Colonic mucosa (tissue), 4 donors: ENCODE measurements around the gene KCNA2. TPM values are rescaled to one million over a fixed set of nuclear protein-coding genes. Genes with fewer than 3 reads are reported as not detected.

ENCODE experiments used
- DNase-seq: peaks from one replicate; pipeline ENCODE4 v3.0.0-alpha.2; 2020
- H3K27ac ChIP-seq: fragments of 200-600 bp; one replicate; pipeline ENCODE4 v1.8.0; 2021
- H3K27me3 ChIP-seq: fragments of 200-600 bp; one replicate; pipeline ENCODE4 v1.8.0; 2021
- H3K36me3 ChIP-seq: fragments of 200-600 bp; one replicate; pipeline ENCODE4 v1.8.0; 2021
- H3K4me1 ChIP-seq: fragments of 200-600 bp; one replicate; pipeline ENCODE4 v1.8.0; 2021; ENCODE audit warnings: mild to moderate bottlenecking
- H3K4me3 ChIP-seq: fragments of 200-600 bp; one replicate; pipeline ENCODE4 v1.8.0; 2021
- H3K9ac ChIP-seq, 2 donors: one replicate each; pipeline ENCODE4 v1.7.0; 2013; ENCODE audit warnings: control low read depth in 2 of 2, low read depth in 2 of 2, low read length in 2 of 2
- H3K9me3 ChIP-seq: fragments of 200-600 bp; one replicate; pipeline ENCODE4 v1.8.0; 2021
- intact Hi-C: fragments of 100-400 bp; cut with DNase I; formaldehyde crosslinking; loops from one replicate; pipeline ENCODE4 v1.14.1; 2022
- total RNA-seq, 2 donors: library from RNA; stranded (reverse); fragmentation: NEBNext Ultra II Directional in 1 of 2; extraction: Animal tissue kit (Norgen Biotek cat#: 25700) in 1 of 2; gene quantifications; one replicate each; pipeline ENCODE4 v1.2.1, GENCODE V29; 2021
- TF ChIP-seq, protein P1 (sequence below): fragments of 200-600 bp; IDR thresholded peaks from one replicate; pipeline ENCODE4 v1.8.0; 2022; ENCODE audit warnings: antibody characterized with exemption, mild to moderate bottlenecking
- donor health status: healthy.
- donor health status: DM: no; HTN: no; CAD: no.
- donor health status: DM: no; HTN: no; CAD: no.

Gene KCNA2
- total RNA-seq, 2 donors from 2014 or later, result 0.17 to 0.61 TPM

DNA sequence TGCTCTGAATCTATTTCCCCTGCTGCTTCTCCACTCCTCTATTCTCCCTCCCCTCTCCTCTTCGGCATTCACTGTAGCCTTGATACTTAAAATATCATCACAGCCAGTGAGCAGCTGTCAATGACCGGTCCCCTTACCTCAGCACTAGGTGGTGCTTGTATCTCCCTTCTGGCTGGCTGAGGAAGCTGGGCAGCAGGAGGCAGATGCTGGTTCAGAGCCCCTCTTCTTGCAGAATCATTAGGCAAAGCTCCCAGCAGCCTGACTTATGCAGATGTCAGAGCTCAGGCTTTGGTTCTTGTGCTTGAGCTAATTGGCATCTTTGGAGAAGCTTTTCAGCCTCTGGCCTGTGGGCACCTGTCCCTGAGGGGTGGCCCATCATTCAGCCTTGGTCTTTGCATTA is 31.9 kb upstream of the KCNA2 start:
- no peaks in the 10 kb centered on the region for H3K4me1 ChIP-seq
- H3K9ac ChIP-seq, result no peak overlapping the region
- no peak overlapping the region for H3K4me3 ChIP-seq
- no peak overlapping the region for H3K27ac ChIP-seq
- intact Hi-C loops, result no loop called here
- H3K36me3 ChIP-seq, result no peaks in the 10 kb centered on the region
- no peaks in the 10 kb centered on the region for H3K9me3 ChIP-seq
- TF ChIP-seq, protein P1, sequence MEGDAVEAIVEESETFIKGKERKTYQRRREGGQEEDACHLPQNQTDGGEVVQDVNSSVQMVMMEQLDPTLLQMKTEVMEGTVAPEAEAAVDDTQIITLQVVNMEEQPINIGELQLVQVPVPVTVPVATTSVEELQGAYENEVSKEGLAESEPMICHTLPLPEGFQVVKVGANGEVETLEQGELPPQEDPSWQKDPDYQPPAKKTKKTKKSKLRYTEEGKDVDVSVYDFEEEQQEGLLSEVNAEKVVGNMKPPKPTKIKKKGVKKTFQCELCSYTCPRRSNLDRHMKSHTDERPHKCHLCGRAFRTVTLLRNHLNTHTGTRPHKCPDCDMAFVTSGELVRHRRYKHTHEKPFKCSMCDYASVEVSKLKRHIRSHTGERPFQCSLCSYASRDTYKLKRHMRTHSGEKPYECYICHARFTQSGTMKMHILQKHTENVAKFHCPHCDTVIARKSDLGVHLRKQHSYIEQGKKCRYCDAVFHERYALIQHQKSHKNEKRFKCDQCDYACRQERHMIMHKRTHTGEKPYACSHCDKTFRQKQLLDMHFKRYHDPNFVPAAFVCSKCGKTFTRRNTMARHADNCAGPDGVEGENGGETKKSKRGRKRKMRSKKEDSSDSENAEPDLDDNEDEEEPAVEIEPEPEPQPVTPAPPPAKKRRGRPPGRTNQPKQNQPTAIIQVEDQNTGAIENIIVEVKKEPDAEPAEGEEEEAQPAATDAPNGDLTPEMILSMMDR, result no peak
- no peaks in the 10 kb centered on the region for H3K27me3 ChIP-seq
- DNase-seq, result no peak

DNA sequence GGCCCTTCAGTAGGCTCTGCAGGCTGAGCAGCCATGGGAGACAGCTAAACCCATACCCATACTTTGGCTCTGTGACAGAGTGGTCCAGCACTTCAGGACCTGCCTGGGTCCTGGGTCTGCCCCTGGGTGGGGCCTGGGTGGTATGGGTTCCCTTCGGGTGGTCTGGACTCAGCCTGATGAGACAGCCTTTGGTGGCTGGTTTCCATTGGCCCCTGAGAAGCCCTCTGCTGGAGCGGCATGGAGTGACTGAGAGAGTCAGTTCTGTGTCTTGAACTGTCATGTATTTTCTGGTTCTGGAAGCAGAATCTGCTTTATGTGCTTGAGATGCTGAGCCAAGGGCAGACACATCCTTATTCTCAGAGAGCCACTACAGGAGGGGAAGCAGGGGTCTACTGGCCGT is 31.3 kb upstream of the KCNA2 start:
- TF ChIP-seq, protein P1, result no peak
- no peak for DNase-seq
- no peaks in the 10 kb centered on the region for H3K4me1 ChIP-seq
- no peaks in the 10 kb centered on the region for H3K9me3 ChIP-seq
- H3K36me3 ChIP-seq, result no peaks in the 10 kb centered on the region
- H3K27me3 ChIP-seq, result no peaks in the 10 kb centered on the region
- H3K4me3 ChIP-seq, result no peak overlapping the region
- H3K9ac ChIP-seq, result no peak overlapping the region
- H3K27ac ChIP-seq, result peak overlapping the region; percentile 9
- intact Hi-C loops, result no loop called here

DNA sequence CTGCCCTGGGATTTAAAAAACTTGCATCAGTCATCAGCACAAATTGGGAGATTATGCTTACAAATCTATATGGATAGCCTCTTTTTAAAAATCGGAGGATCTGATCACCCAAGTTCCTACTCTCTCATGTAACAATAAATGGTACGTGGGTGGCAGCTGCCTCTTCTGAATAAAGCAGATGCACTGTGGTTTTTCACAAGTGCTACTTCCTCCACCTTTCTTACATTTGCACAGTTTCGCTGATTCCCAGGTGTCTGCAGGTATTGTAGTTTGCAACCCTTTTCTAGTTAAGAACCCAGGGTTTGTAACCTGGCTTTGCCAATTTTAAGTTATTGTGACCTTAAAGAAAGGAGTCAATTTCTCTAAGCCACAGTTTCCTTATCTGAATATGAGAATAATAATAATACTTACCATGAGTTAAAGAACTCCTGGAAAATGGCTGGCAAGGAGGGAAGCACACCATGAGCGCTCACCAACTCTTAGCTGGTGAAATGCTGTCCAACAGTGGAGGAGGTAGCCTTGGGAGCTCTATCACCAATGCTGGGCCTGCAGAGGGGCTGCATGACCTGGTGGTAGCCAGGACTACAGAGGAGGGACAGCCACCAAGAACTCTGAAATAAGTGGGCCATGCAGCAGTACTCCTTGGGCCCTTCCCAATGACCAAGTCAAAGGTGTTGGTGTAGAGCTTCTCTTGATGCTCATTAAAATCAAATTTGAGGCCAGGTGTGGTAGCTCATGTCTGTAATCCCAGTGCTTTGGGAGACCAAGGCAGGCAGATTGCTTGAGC is 30.2 kb upstream of the KCNA2 start:
- H3K4me1 ChIP-seq, result no peaks in the 10 kb centered on the region
- TF ChIP-seq, protein P1, result no peak
- no peaks in the 10 kb centered on the region for H3K9me3 ChIP-seq
- DNase-seq, result no peak
- H3K27me3 ChIP-seq, result no peaks in the 10 kb centered on the region
- H3K4me3 ChIP-seq, result no peak overlapping the region
- H3K9ac ChIP-seq, result no peak overlapping the region
- intact Hi-C loops, result no loop called here
- H3K27ac ChIP-seq, result peak overlapping the region; percentile 22
- H3K36me3 ChIP-seq, result no peaks in the 10 kb centered on the region

DNA sequence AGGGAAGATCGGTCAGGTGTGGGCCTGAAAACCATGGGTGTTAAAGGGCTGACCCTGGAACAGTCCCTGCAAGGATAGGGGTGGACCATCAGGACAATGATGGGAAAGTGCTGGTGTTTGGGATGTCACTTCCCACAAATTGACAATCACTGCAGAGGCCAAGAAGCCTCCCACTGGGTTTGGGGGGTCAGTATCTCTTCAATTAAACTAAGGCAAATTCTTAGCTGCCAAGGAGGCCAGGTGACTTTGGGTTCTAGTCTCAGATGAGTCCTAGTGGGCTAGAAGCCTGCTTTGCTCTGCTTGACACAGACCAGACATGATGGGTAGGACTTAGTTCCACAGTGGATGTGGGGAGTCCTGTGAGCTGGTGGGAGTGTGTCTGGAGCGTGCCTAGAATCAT is 29.3 kb upstream of the KCNA2 start:
- no peak overlapping the region for H3K4me3 ChIP-seq
- no peaks in the 10 kb centered on the region for H3K4me1 ChIP-seq
- H3K27me3 ChIP-seq, result no peaks in the 10 kb centered on the region
- intact Hi-C loops, result no loop called here
- no peak overlapping the region for H3K9ac ChIP-seq
- no peaks in the 10 kb centered on the region for H3K9me3 ChIP-seq
- no peak overlapping the region for H3K27ac ChIP-seq
- TF ChIP-seq, protein P1, result no peak
- no peaks in the 10 kb centered on the region for H3K36me3 ChIP-seq
- DNase-seq, result no peak

DNA sequence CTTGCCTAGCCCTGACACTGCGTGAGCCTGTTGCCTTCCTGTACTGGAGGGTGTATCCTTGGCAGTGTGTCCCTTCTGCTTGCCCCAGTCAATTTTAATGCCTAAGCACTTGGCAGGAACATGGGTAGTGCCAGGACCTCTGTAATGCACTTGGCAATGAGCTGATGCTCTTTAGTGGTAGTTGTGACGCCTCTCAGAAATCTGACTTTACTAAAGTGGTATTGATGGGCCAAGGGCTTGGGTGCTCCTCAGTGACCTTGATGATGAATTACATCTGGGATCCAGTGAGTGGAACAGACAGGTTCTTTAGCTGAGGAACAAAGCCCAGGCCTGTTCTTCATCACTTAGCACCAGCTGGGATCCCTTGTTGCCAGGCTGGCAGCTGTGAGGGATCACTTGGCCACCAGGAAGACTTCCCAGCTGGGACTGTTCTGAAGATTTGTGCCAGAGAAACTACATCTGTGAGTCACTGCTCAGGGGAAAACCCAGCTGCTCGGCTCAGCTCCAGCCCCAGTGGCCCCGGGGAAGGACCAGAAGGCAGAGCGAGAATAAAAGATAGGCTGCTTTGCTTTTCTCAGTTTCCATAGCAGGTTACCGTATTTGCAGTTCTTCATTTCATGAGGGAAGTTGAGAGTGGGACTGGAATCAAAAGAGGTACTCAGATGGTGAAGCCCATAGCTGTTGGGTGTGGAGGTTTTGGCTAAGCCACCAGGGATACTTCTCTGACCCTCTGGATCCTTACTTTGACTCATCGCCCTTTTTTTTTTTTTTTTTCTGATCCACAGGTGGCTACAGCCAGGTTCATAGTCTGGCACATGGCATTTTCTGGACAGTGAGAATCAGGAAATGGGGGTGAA is 28.5 kb upstream of the KCNA2 start:
- Histone ChIP-seq H3K27ac (no peak overlapping the region), H3K9me3 (no peaks in the 10 kb centered on the region), H3K27me3 (no peaks in the 10 kb centered on the region), H3K4me3 (no peak overlapping the region), H3K4me1 (no peaks in the 10 kb centered on the region), H3K9ac (no peak overlapping the region), H3K36me3 (no peaks in the 10 kb centered on the region)
- TF ChIP-seq, protein P1, result no peak
- intact Hi-C loops, result loop anchor here (5.0 kb wide), 2 partner anchors 133 to 148 kb away; no protein-coding TSS in a partner anchor
- DNase-seq, result peak; percentile 51
